Panc1 (cell line): ENCODE data around the gene ANKRD55. TPM values are rescaled to one million over a fixed set of nuclear protein-coding genes. Genes with fewer than 3 reads are reported as not detected.

Experiments used
- ATAC-seq: fragments of 200-7000 bp; cut with Tn5 transposase; 2 replicates; pipeline ENCODE4 v1.9.1; 2020; ENCODE audit warnings: mild to moderate bottlenecking, moderate library complexity
- BruUV-seq: library from RNA; stranded (reverse); fragments of 400-500 nt; replicated peaks from 2 replicates; lab custom pipeline; 2021; lab: Mats Ljungman, UMichigan
- CTCF ChIA-PET: fragments of 300-600 bp; sonication (Branson Sonifier 250); formaldehyde crosslinking; loops from one replicate; lab custom pipeline; 2022; ENCODE audit warnings: antibody characterized with exemption; lab: Charles Lee
- POLR2A ChIA-PET: fragments of 300-600 bp; sonication (Branson Sonifier 250); formaldehyde crosslinking; loops from one replicate; lab custom pipeline; 2022; ENCODE audit warnings: antibody characterized with exemption; lab: Charles Lee
- DNase-seq: peaks from one replicate; pipeline ENCODE4 v3.0.0-alpha.2; 2010; ENCODE audit warnings: low read depth, low spot score
- H3K27ac ChIP-seq: 2 replicates; pipeline ENCODE4 v1.5.1; 2011; ENCODE audit warnings: mild to moderate bottlenecking, low read length, inconsistent platforms
- H3K27me3 ChIP-seq: fragments of 200-500 bp; sonication (Bioruptor generic); 2 replicates; pipeline ENCODE4 v1.6.0; 2014; ENCODE audit warnings: low read length, inconsistent platforms; ENCODE audit not compliant: control insufficient read depth, insufficient read depth
- H3K36me3 ChIP-seq: fragments of 200-500 bp; sonication (Bioruptor generic); 2 replicates; pipeline ENCODE4 v1.5.1; 2014; ENCODE audit warnings: inconsistent platforms, mild to moderate bottlenecking, low read length, moderate library complexity; ENCODE audit not compliant: control insufficient read depth, insufficient read depth
- H3K4me1 ChIP-seq: 2 replicates; pipeline ENCODE4 v1.5.1; 2011; ENCODE audit warnings: inconsistent platforms, mild to moderate bottlenecking, low read length, moderate library complexity; ENCODE audit not compliant: control insufficient read depth, insufficient read depth
- H3K4me3 ChIP-seq, 2 experiments: 2 replicates each; pipeline ENCODE4 v1.5.1; 2011 to 2012; ENCODE audit warnings: low read depth in 2 of 2, low read length in 2 of 2, mild to moderate bottlenecking in 2 of 2, inconsistent platforms in 1 of 2, moderate library complexity in 1 of 2
- H3K9me3 ChIP-seq: fragments of 200-500 bp; sonication (Bioruptor generic); 2 replicates; pipeline ENCODE4 v1.5.1; 2014; ENCODE audit warnings: low read depth, mild to moderate bottlenecking, inconsistent platforms, low read length, moderate library complexity; ENCODE audit not compliant: control insufficient read depth, insufficient read depth
- CTCF ChIP-seq: fragments of 450-650 bp; IDR thresholded peaks from 2 replicates; pipeline ENCODE4 v1.5.1; 2017; ENCODE audit warnings: mild to moderate bottlenecking
- POLR2AphosphoS5 ChIP-seq: IDR thresholded peaks from 2 replicates; pipeline ENCODE4 v1.6.1; 2012; ENCODE audit warnings: mild to moderate bottlenecking, low read depth, low read length, moderate library complexity
- REST ChIP-seq, 2 experiments: IDR thresholded peaks; 2 replicates each; pipeline ENCODE4 v1.6.1; 2011 to 2012; ENCODE audit warnings: low read depth in 2 of 2, control low read depth in 1 of 2, low read length in 1 of 2, mild to moderate bottlenecking in 1 of 2, moderate library complexity in 1 of 2; ENCODE audit not compliant: insufficient read depth in 1 of 2
- SIN3A ChIP-seq: IDR thresholded peaks from 2 replicates; pipeline ENCODE4 v1.6.1; 2012; ENCODE audit warnings: low read depth, mild to moderate bottlenecking, low read length, moderate library complexity, borderline replicate concordance; ENCODE audit not compliant: insufficient read depth
- TCF7L2 ChIP-seq: IDR thresholded peaks from 2 replicates; pipeline ENCODE4 v1.6.1; 2011; ENCODE audit warnings: mild to moderate bottlenecking, low read depth, low read length, inconsistent platforms
- in situ Hi-C: cut with HindIII; loops from 2 replicates; pipeline ENCODE4 v1.10.0; 2016; ENCODE audit warnings: low sequenced_read_pairs, low pct_unique_long_range_greater_than_20kb
- intact Hi-C: fragments of 100-400 bp; cut with micrococcal nuclease; formaldehyde crosslinking; loops from one replicate; pipeline ENCODE4 v1.10.0; 2022; ENCODE audit not compliant: unreplicated experiment
- total RNA-seq: library from RNA; stranded (reverse); gene quantifications from one replicate; pipeline ENCODE4 v1.2.1, GENCODE V29; 2021; ENCODE audit not compliant: unreplicated experiment

Gene ANKRD55
- total RNA-seq, 1 experiment from 2014 or later: not detected

GRCh38 chr5:56129288-56129687 is 103.8 kb downstream of the ANKRD55 start:
- Histone ChIP-seq H3K4me1 (0 out of 2 replicates have a peak, but pooled peaks cover 4% of the 10 kb centered on the region), H3K36me3 (no peaks in the 10 kb centered on the region), H3K27me3 (no peaks in the 10 kb centered on the region), H3K9me3 (no peaks in the 10 kb centered on the region), H3K27ac (peak overlapping the region; percentile 15; the same call in 1 of the 2 replicates), H3K4me3 (no peak overlapping the region)
- peak; percentile 69 for ATAC-seq
- no TSS peak for BruUV-seq
- POLR2A ChIA-PET: no interaction called here
- intact Hi-C loops (no loop called here), in situ Hi-C loops (no loop called here)
- CTCF ChIA-PET: no interaction called here
- no peak for DNase-seq
- no peak for TF ChIP-seq REST (IDR thresholded peaks at IDR 0.05; ENCODE audit: insufficient read depth in 1 of 2, low read depth in 2 of 2, low read length in 1 of 2)
- no peak for TF ChIP-seq POLR2AphosphoS5

GRCh38 chr5:56128113-56128512 is 105.0 kb downstream of the ANKRD55 start:
- DNase-seq: no peak
- in situ Hi-C loops (no loop called here), intact Hi-C loops (no loop called here)
- Histone ChIP-seq H3K27ac (0 out of 2 replicates have a peak overlapping the region, but pooled peaks have one; percentile 1), H3K27me3 (no peaks in the 10 kb centered on the region), H3K4me3 (no peak overlapping the region), H3K9me3 (no peaks in the 10 kb centered on the region), H3K4me1 (peaks cover 16% of the 10 kb centered on the region; the same call in 1 of the 2 replicates), H3K36me3 (no peaks in the 10 kb centered on the region)
- POLR2A ChIA-PET: interaction anchor here (0.7 kb wide), 1 partner anchor 129 kb away, joined by 3 read pairs; no protein-coding TSS in a partner anchor
- no peak for ATAC-seq
- no peak for TF ChIP-seq CTCF
- no peak for TF ChIP-seq POLR2AphosphoS5
- TF ChIP-seq REST (IDR thresholded peaks at IDR 0.05; ENCODE audit: insufficient read depth in 1 of 2, low read depth in 2 of 2, low read length in 1 of 2): no peak
- no peak for TF ChIP-seq TCF7L2
- no peak for TF ChIP-seq SIN3A
- CTCF ChIA-PET: no interaction called here
- BruUV-seq: no TSS peak
